ENCODE data around the gene LKAAEAR1.
"Not testable (repeated sequence)": the region's sequence is repeated elsewhere in the genome, so short reads cannot be mapped to it uniquely, and the experiment has no call there.

Gene LKAAEAR1, protein sequence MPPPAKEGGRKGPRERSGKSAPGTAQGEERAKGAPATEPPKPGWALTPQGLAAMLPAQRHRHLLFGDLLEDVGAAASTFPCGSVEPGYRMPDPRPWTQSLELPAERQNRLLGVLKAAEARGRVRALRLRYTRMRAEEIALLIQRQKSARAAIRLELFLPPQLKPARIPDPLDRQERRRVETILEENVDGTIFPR

DNA sequence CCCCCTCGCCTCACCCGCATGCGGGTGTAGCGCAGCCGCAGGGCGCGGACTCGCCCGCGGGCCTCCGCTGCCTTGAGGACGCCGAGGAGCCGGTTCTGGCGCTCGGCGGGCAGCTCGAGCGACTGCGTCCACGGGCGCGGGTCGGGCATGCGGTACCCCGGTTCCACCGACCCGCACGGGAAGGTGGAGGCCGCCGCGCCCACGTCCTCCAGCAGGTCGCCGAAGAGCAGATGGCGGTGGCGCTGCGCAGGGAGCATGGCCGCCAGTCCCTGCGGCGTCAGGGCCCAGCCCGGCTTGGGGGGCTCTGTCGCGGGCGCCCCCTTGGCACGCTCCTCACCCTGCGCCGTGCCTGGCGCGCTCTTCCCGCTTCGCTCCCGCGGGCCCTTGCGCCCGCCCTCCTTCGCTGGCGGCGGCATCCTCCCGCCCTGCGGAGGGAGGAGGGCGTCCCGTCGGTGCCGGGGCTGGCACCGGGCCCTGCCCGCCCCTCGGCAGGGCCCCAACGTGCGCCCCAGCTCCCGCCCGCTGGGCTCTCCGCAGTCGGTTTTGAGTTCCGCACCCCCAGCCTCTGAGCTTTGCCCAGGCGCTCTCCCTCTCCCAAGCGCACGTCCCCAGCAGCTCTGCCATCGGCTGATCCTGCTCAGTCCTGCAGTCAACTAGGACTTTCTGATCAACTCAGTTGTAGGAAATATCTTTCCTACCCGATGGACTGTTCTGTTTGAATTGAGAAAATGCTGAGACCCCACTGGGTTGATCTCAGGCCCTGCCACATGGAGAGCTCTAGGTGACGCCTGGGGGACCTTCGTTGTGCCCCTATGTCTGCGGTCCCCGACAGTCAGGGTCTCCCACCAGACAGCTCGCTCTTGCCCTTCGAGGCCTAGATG is at the start of gene LKAAEAR1:
TSS of gene LKAAEAR1 (minus strand) at position 595 of the 881 bp plus-strand sequence. CDS start at position 416, 179 bp downstream.
- TF ChIP-seq, protein P1, sequence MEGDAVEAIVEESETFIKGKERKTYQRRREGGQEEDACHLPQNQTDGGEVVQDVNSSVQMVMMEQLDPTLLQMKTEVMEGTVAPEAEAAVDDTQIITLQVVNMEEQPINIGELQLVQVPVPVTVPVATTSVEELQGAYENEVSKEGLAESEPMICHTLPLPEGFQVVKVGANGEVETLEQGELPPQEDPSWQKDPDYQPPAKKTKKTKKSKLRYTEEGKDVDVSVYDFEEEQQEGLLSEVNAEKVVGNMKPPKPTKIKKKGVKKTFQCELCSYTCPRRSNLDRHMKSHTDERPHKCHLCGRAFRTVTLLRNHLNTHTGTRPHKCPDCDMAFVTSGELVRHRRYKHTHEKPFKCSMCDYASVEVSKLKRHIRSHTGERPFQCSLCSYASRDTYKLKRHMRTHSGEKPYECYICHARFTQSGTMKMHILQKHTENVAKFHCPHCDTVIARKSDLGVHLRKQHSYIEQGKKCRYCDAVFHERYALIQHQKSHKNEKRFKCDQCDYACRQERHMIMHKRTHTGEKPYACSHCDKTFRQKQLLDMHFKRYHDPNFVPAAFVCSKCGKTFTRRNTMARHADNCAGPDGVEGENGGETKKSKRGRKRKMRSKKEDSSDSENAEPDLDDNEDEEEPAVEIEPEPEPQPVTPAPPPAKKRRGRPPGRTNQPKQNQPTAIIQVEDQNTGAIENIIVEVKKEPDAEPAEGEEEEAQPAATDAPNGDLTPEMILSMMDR (IDR thresholded peaks at IDR 0.05; ENCODE audit: low read depth, low read length), result no peak
- TF ChIP-seq POLR2A (IDR thresholded peaks at IDR 0.05; ENCODE audit: extremely low read depth, insufficient read length) (no peak), MYC (IDR thresholded peaks at IDR 0.05; ENCODE audit: low read depth, low read length) (no peak)
- TF ChIP-seq, protein P2, sequence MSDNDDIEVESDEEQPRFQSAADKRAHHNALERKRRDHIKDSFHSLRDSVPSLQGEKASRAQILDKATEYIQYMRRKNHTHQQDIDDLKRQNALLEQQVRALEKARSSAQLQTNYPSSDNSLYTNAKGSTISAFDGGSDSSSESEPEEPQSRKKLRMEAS (IDR thresholded peaks at IDR 0.05; ENCODE audit: low read depth, low read length), result no peak
- peak within 1 kb of the TSS; percentile 13 for H3K4me3 ChIP-seq (ENCODE audit: low read depth, low read length)
- no peak for DNase-seq (ENCODE audit: low read depth)

DNA sequence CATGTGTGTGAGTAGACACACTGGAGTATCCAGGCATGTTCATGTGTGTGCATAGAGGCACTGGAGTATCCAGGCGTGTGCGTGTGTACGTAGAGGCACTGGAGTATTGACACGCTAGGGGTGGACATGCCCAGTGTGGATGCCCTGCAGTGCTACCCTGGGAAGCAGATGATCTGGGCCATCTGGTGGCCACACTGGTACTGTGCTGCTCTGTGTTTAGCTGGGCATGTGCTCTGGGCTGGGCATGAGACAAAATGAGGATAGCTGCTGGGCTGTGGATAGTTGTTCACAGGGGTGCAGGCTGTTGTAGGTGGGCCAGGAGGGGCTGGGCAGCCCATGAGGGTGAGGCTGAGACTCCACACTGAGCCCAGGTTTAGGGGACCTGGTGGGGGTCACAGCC is 47.2 kb upstream of the LKAAEAR1 start:
- TF ChIP-seq, protein P2 (IDR thresholded peaks at IDR 0.05; ENCODE audit: low read depth, low read length), result no peak
- TF ChIP-seq POLR2A (IDR thresholded peaks at IDR 0.05; ENCODE audit: extremely low read depth, insufficient read length), result no peak
- no peak for TF ChIP-seq MYC (IDR thresholded peaks at IDR 0.05; ENCODE audit: low read depth, low read length)
- TF ChIP-seq, protein P1 (IDR thresholded peaks at IDR 0.05; ENCODE audit: low read depth, low read length), result peak; percentile 35
- DNase-seq (ENCODE audit: low read depth), result peak; percentile 43
- no peak overlapping the region for H3K4me3 ChIP-seq (ENCODE audit: low read depth, low read length)

DNA sequence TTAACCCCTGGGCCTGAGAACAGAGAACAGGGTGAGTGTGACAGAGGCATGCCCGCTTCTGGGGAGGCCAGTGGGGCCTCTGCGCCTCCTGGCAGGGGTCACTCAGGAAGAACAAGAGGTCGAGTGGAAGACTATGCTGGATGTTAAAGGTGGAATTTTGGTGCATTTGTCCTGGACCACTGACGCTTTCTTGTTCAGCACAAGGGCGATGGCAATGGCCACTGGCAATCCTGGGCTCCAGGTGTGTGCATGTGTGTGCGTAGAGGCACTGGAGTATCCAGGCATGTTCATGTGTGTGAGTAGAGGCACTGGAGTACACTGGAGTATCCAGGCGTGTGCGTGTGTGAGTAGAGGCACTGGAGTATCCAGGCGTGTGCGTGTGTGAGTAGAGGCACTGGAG is 46.7 kb upstream of the LKAAEAR1 start:
- no peak for TF ChIP-seq MYC (IDR thresholded peaks at IDR 0.05; ENCODE audit: low read depth, low read length)
- no peak for DNase-seq (ENCODE audit: low read depth)
- H3K4me3 ChIP-seq (ENCODE audit: low read depth, low read length), result no peak overlapping the region

DNA sequence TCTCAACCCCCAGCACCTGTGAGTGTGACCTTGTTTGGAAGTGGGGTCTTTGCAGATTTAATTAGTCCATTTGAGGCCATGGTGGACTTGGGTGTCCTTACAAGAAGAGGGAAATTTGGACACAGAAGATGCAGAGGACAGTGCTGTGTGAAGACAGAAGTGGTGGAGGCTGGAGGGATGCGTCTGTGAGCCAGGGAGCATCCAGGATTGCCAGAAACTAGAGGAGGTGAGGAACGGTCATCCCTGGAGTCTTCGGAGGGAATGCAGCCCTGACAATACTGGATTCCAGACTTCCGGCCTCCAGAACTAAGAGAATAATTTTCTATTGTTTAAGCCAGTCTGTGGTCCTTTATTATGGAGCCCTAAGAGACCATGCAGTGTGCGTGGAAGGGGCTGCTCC is 46.1 kb upstream of the LKAAEAR1 start:
- no peak for TF ChIP-seq MYC (IDR thresholded peaks at IDR 0.05; ENCODE audit: low read depth, low read length)
- TF ChIP-seq, protein P2 (IDR thresholded peaks at IDR 0.05; ENCODE audit: low read depth, low read length), result no peak
- TF ChIP-seq POLR2A (IDR thresholded peaks at IDR 0.05; ENCODE audit: extremely low read depth, insufficient read length), result no peak
- TF ChIP-seq, protein P1 (IDR thresholded peaks at IDR 0.05; ENCODE audit: low read depth, low read length), result no peak

DNA sequence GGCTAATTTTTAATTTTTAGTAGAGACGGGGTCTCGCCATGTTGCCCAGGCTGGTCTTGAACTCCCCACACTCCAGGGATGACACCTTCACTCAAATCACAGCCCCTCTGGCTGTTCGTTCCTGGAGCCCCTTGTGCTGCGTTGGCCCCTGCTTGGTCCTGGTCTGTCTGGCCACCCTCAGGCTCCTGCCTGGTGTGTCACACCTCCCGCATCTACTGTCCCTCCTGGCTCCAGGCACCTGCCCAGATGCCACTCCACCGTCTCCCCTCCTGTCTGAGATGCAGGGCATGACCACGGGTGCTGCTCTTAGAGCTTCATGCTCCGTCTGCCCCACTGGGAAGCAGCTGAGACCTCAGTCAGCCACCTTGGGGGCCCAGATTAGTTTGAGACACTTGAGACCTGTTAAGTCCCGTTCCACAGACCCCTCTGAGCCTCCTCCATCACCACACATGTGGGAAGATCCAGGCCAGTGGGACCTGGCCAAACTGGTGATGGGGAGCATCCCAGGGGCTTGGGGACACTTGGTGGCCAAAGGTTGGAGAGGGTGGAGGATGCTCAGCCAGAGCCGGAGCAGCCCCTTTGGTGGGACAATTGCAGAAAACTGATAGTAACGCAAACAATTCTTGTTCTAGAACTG is 45.1 kb upstream of the LKAAEAR1 start:
- DNase-seq (ENCODE audit: low read depth), result no peak
- TF ChIP-seq POLR2A (IDR thresholded peaks at IDR 0.05; ENCODE audit: extremely low read depth, insufficient read length) (no peak), MYC (IDR thresholded peaks at IDR 0.05; ENCODE audit: low read depth, low read length) (no peak)
- TF ChIP-seq, protein P2 (IDR thresholded peaks at IDR 0.05; ENCODE audit: low read depth, low read length), result no peak
- TF ChIP-seq, protein P1 (IDR thresholded peaks at IDR 0.05; ENCODE audit: low read depth, low read length), result no peak
- no peak overlapping the region for H3K4me3 ChIP-seq (ENCODE audit: low read depth, low read length)

More for the DNA sequence above, 46.1 kb upstream of the LKAAEAR1 start:
- DNase-seq (ENCODE audit: low read depth), result no peak
- H3K4me3 ChIP-seq (ENCODE audit: low read depth, low read length), result no peak overlapping the region

DNA sequence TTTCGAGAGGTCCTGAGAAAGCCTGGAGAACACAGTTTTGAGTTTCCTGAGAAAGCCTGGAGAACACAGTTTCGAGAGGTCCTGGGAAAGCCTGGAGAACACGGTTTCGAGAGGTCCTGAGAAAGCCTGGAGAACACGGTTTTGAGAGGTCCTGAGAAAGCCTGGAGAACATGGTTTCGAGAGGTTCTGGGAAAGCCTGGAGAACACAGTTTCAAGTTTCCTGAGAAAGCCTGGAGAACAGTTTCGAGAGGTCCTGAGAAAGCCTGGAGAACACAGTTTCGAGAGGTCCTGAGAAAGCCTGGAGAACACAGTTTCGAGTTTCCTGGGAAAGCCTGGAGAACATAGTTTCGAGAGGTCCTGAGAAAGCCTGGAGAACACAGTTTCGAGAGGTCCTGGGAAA is 39.3 kb upstream of the LKAAEAR1 start:
- not testable (repeated sequence) for H3K4me3 ChIP-seq (ENCODE audit: low read depth, low read length); DNase-seq (ENCODE audit: low read depth)

DNA sequence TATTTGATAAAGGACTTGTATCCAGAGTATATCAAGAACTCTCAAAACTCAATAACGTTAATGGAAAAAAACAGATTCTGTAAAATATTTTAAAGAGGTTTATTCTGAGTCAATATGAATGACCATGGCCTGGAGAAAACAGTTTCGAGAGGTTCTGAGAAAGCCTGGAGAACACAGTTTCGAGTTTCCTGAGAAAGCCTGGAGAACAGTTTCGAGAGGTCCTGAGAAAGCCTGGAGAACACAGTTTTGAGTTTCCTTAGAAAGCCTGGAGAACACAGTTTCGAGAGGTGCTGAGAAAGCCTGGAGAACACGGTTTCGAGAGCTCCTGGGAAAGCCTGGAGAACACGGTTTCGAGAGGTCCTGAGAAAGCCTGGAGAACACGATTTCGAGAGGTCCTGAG is 38.7 kb upstream of the LKAAEAR1 start:
- not testable (repeated sequence) for DNase-seq (ENCODE audit: low read depth); H3K4me3 ChIP-seq (ENCODE audit: low read depth, low read length)
